H1 (cell line): ENCODE results near the gene PCDHB12. TPM values are rescaled to one million over a fixed set of nuclear protein-coding genes. Genes with fewer than 3 reads are reported as not detected.

Experiments
- CTCF ChIA-PET: fragments of 300-600 bp; sonication (Branson Sonifier 250); formaldehyde crosslinking; loops from one replicate; lab custom pipeline; 2021; ENCODE audit not compliant: partially characterized antibody; lab: Charles Lee
- POLR2A ChIA-PET: fragments of 300-600 bp; sonication (Branson Sonifier 250); formaldehyde crosslinking; loops from one replicate; lab custom pipeline; 2021; ENCODE audit warnings: inconsistent platforms; ENCODE audit not compliant: partially characterized antibody; lab: Charles Lee
- DNase-seq, 2 experiments: peaks; one replicate each; pipeline versions ENCODE4 v3.0.0 to v3.0.0-alpha.2; 2010 to 2022; ENCODE audit warnings: low spot score in 2 of 2, low read depth in 1 of 2, mixed read lengths in 1 of 2
- FAIRE-seq: peaks from 2 replicates; lab custom pipeline; 2011; peaks lifted over from hg19 to GRCh38; lab: Jason Lieb, UNC
- H2AFZ ChIP-seq: 2 replicates; pipeline ENCODE4 v1.8.1; 2012; ENCODE audit warnings: low read length, inconsistent platforms
- H2AK5ac ChIP-seq: 2 replicates; pipeline ENCODE4 v1.6.1; 2013; ENCODE audit warnings: low read depth, low read length
- H2BK120ac ChIP-seq: replicated peaks from 2 replicates; pipeline ENCODE3; 2013; ENCODE audit warnings: low read depth, low read length, inconsistent platforms
- H2BK12ac ChIP-seq: 2 replicates; pipeline ENCODE4 v1.6.1; 2013; ENCODE audit warnings: low read depth, low read length
- H2BK15ac ChIP-seq: 2 replicates; pipeline ENCODE4 v1.6.1; 2013; ENCODE audit warnings: low read length
- H2BK20ac ChIP-seq: 2 replicates; pipeline ENCODE4 v1.6.1; 2013; ENCODE audit warnings: low read length
- H2BK5ac ChIP-seq: 2 replicates; pipeline ENCODE4 v1.6.1; 2013; ENCODE audit warnings: low read depth, low read length
- H3K14ac ChIP-seq: 2 replicates; pipeline ENCODE4 v1.6.1; 2013; ENCODE audit warnings: inconsistent platforms; ENCODE audit not compliant: insufficient read length
- H3K18ac ChIP-seq: 2 replicates; pipeline ENCODE4 v1.6.1; 2013; ENCODE audit warnings: low read length; ENCODE audit errors: extremely low read depth
- H3K23ac ChIP-seq: 2 replicates; pipeline ENCODE4 v1.6.1; 2013; ENCODE audit warnings: inconsistent platforms; ENCODE audit not compliant: insufficient read length
- H3K23me2 ChIP-seq: 2 replicates; pipeline ENCODE4 v1.6.1; 2013; ENCODE audit warnings: low read depth, low read length
- H3K27ac ChIP-seq: 2 replicates; pipeline ENCODE4 v1.6.1; 2011; ENCODE audit warnings: low read depth, low read length, inconsistent platforms
- H3K27me3 ChIP-seq, 4 experiments: replicated peaks in 1 of 4; 1 replicate in 1 of 4; 2 replicates in 3 of 4; pipeline versions ENCODE4 v1.6.1 to v1.8.1; 2011 to 2013; ENCODE audit warnings: low read length in 3 of 4, mild to moderate bottlenecking in 3 of 4, inconsistent platforms in 2 of 4, mixed read lengths in 2 of 4, moderate library complexity in 1 of 4; ENCODE audit not compliant: control insufficient read depth in 3 of 4, insufficient read depth in 3 of 4; ENCODE audit errors: extremely low read depth in 1 of 4
- H3K36me3 ChIP-seq, 4 experiments: 2 replicates each; pipeline versions ENCODE4 v1.6.1 to v1.8.1; 2011 to 2013; ENCODE audit warnings: mild to moderate bottlenecking in 4 of 4, low read length in 3 of 4, moderate library complexity in 2 of 4, control low read depth in 1 of 4, inconsistent platforms in 1 of 4; ENCODE audit not compliant: insufficient read depth in 4 of 4, control insufficient read depth in 2 of 4
- H3K4ac ChIP-seq: replicated peaks from 2 replicates; pipeline ENCODE3; 2013; ENCODE audit warnings: low read length, low read depth, mixed read lengths, inconsistent platforms; ENCODE audit not compliant: insufficient read length
- H3K4me1 ChIP-seq, 4 experiments: replicated peaks in 1 of 4; 1 replicate in 1 of 4; 2 replicates in 3 of 4; pipeline versions ENCODE4 v1.6.1 to v1.8.1; 2011 to 2013; ENCODE audit warnings: low read length in 3 of 4, inconsistent platforms in 2 of 4, mixed read lengths in 1 of 4; ENCODE audit not compliant: insufficient read depth in 4 of 4, control insufficient read depth in 3 of 4
- H3K4me2 ChIP-seq, 2 experiments: 2 replicates each; pipeline versions ENCODE4 v1.6.1 to v1.8.1; 2011 to 2013; ENCODE audit warnings: low read depth in 2 of 2, low read length in 2 of 2, control low read depth in 1 of 2, inconsistent platforms in 1 of 2, mild to moderate bottlenecking in 1 of 2; ENCODE audit not compliant: insufficient read depth in 1 of 2
- H3K4me3 ChIP-seq, 4 experiments: fragments of 200-600, 300-600 bp in 1 of 4; sonication (generic), shearing (Covaris generic), sonication (Bioruptor Twin) in 1 of 4; 2 replicates each; pipeline versions ENCODE4 v1.5.1 to v1.8.1; 2011 to 2016; ENCODE audit warnings: low read length in 4 of 4, low read depth in 3 of 4, control low read depth in 2 of 4, inconsistent platforms in 2 of 4, mild to moderate bottlenecking in 2 of 4, mixed read lengths in 1 of 4, moderate library complexity in 1 of 4; ENCODE audit not compliant: insufficient read depth in 2 of 4; ENCODE audit errors: extremely low read depth in 1 of 4
- H3K56ac ChIP-seq: replicated peaks from 2 replicates; pipeline ENCODE3; 2013; ENCODE audit warnings: low read depth, mild to moderate bottlenecking, mixed read lengths, low read length, inconsistent platforms; ENCODE audit not compliant: insufficient read length
- H3K79me1 ChIP-seq: 2 replicates; pipeline ENCODE4 v1.6.1; 2013; ENCODE audit warnings: low read depth, low read length, control low read depth
- H3K79me2 ChIP-seq, 2 experiments: 2 replicates each; pipeline versions ENCODE4 v1.6.1 to v1.8.1; 2012 to 2013; ENCODE audit warnings: low read length in 2 of 2, mild to moderate bottlenecking in 2 of 2, inconsistent platforms in 1 of 2; ENCODE audit not compliant: insufficient read depth in 2 of 2, control insufficient read depth in 1 of 2
- H3K9ac ChIP-seq, 4 experiments: replicated peaks in 1 of 4; 1 replicate in 1 of 4; 2 replicates in 3 of 4; pipeline versions ENCODE4 v1.6.1 to v1.8.1; 2011 to 2013; ENCODE audit warnings: low read depth in 3 of 4, low read length in 3 of 4, control low read depth in 2 of 4, mild to moderate bottlenecking in 2 of 4, moderate library complexity in 2 of 4, inconsistent platforms in 1 of 4; ENCODE audit errors: extremely low read depth in 1 of 4
- H3K9me3 ChIP-seq, 2 experiments: 2 replicates each; pipeline versions ENCODE4 v1.6.1 to v1.8.1; 2012 to 2013; ENCODE audit warnings: mild to moderate bottlenecking in 2 of 2, moderate library complexity in 2 of 2, control low read depth in 1 of 2, inconsistent platforms in 1 of 2, low read depth in 1 of 2, low read length in 1 of 2, mixed read lengths in 1 of 2; ENCODE audit not compliant: insufficient read depth in 2 of 2
- H4K20me1 ChIP-seq, 2 experiments: replicated peaks in 1 of 2; 2 replicates each; pipeline versions ENCODE3 to v1.8.1; 2011 to 2013; ENCODE audit warnings: inconsistent platforms in 2 of 2, low read length in 2 of 2, mild to moderate bottlenecking in 1 of 2; ENCODE audit not compliant: insufficient read depth in 2 of 2, control insufficient read depth in 1 of 2
- H4K5ac ChIP-seq: 2 replicates; pipeline ENCODE4 v1.6.1; 2013; ENCODE audit warnings: low read length, low read depth, mixed read lengths, inconsistent platforms; ENCODE audit not compliant: insufficient read length
- H4K8ac ChIP-seq: 2 replicates; pipeline ENCODE4 v1.8.0; 2013; ENCODE audit warnings: mild to moderate bottlenecking, moderate library complexity, low read length, inconsistent platforms; ENCODE audit not compliant: insufficient read depth; ENCODE audit errors: extremely low read depth
- H4K91ac ChIP-seq: replicated peaks from 2 replicates; pipeline ENCODE3; 2013; ENCODE audit warnings: low read length, mixed read lengths, inconsistent platforms; ENCODE audit not compliant: insufficient read length
- CEBPB ChIP-seq: IDR thresholded peaks from 2 replicates; pipeline ENCODE4 v1.6.1; 2012; ENCODE audit warnings: low read depth, low read length
- POLR2A ChIP-seq, 2 experiments: IDR thresholded peaks; 1 replicate in 1 of 2; 2 replicates in 1 of 2; pipeline ENCODE4 v1.6.1; 2011; ENCODE audit warnings: low read depth in 2 of 2, low read length in 2 of 2, mild to moderate bottlenecking in 2 of 2; ENCODE audit errors: control extremely low read depth in 1 of 2
- RAD21 ChIP-seq, 2 experiments: IDR thresholded peaks in 1 of 2; conservative IDR thresholded peaks in 1 of 2; 2 replicates each; pipeline ENCODE4 v1.6.1; 2011; ENCODE audit warnings: low read depth in 2 of 2, low read length in 2 of 2, improper control_type of control experiment in 1 of 2, inconsistent platforms in 1 of 2, mild to moderate bottlenecking in 1 of 2, moderate library complexity in 1 of 2
- SP1 ChIP-seq: IDR thresholded peaks from 2 replicates; pipeline ENCODE4 v1.6.1; 2011; ENCODE audit warnings: low read depth, low read length
- TAF1 ChIP-seq: IDR thresholded peaks from 2 replicates; pipeline ENCODE4 v1.6.1; 2011; ENCODE audit warnings: mild to moderate bottlenecking, low read depth, low read length
- TBP ChIP-seq: IDR thresholded peaks from 2 replicates; pipeline ENCODE4 v1.6.1; 2011; ENCODE audit warnings: low read depth, low read length, improper control_type of control experiment
- WGBS, 2 experiments: shearing (Covaris generic) in 1 of 2; methylation state at CpG; one replicate each; pipeline versions ENCODE4 v1.1.6 to v1.1.7; 2013 to 2015; ENCODE audit warnings: low lambda C conversion rate in 2 of 2, mixed read lengths in 2 of 2, inconsistent platforms in 1 of 2, low coverage in 1 of 2, missing lambda C conversion rate in 1 of 2; ENCODE audit not compliant: insufficient replicate concordance in 2 of 2, insufficient coverage in 1 of 2, insufficient read length in 1 of 2; ENCODE audit errors: extremely low coverage in 1 of 2, missing lambda C conversion rate in 1 of 2; 5-methylcytosine and 5-hydroxymethylcytosine counted together
- polyA plus RNA-seq, 7 experiments: library from polyadenylated mRNA; depleted of rRNA in 3 of 7; stranded (reverse) in 5 of 7; unstranded in 2 of 7; fragments of >200 nt in 5 of 7; fragments of 200-250 nt in 2 of 7; gene quantifications; 1 replicate in 5 of 7; 2 replicates in 1 of 7; 4 replicates in 1 of 7; pipeline versions ENCODE4 v1.2.1 to v1.2.3, GENCODE V29; 2011 to 2013; ENCODE audit warnings: missing spikeins in 2 of 7, mixed read lengths in 2 of 7
- total RNA-seq: library from RNA; stranded (reverse); fragmentation: NEBNext Ultra II Directional; extraction: Animal tissue kit (Norgen Biotek cat#: 25700); gene quantifications from 2 replicates; pipeline ENCODE4 v1.2.1, GENCODE V29; 2021
- TF ChIP-seq, protein P1 (sequence below): IDR thresholded peaks from 2 replicates; pipeline ENCODE4 v1.6.1; 2011; ENCODE audit warnings: low read length, improper control_type of control experiment
- TF ChIP-seq, protein P2 (sequence below), 3 experiments: IDR thresholded peaks; 1 replicate in 2 of 3; 2 replicates in 1 of 3; pipeline versions ENCODE4 v1.5.1 to v1.6.1; 2011; ENCODE audit warnings: low read length in 3 of 3, mild to moderate bottlenecking in 3 of 3, inconsistent platforms in 2 of 3, low read depth in 1 of 3, moderate library complexity in 1 of 3; ENCODE audit not compliant: insufficient read depth in 1 of 3; ENCODE audit errors: control extremely low read depth in 1 of 3

PCDHB12 gene
- total and polyA plus RNA-seq, 2 of the 8 experiments (the other 6 are each of a cell fraction or from before 2014, with no cell fraction given), result 1.1 to 2.0 TPM

DNA sequence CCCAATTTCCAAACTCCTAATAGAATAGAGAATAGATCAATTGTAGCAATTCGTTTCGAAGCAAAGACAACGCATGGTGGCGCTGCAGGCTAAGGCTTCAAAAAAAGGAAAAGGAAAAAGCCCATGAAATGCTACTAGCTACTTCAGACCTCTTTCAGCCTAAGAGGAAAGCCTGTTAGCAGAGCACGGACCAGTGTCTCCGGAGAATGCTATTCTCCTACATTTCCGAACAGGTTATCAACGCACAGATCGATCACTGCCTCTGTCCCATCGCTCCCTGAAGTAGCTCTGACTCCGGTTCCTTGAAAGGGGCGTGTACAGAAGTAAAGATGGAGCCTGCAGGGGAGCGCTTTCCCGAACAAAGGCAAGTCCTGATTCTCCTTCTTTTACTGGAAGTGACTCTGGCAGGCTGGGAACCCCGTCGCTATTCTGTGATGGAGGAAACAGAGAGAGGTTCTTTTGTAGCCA is 36.8 kb downstream of the PCDHB12 start, which contains the start of gene PCDHB15:
Gene PCDHB15, plus strand, starts transcription at position 146 of the 468 bp plus-strand sequence. Its CDS starts 184 bp downstream, at position 330.
- FAIRE-seq, result peak; percentile 97
- Histone ChIP-seq H2BK120ac (no peak within 1 kb of the TSS), H2BK5ac (0 out of 2 replicates have a peak within 1 kb of the TSS, but pooled peaks have one; percentile 36), H3K14ac (no peak within 1 kb of the TSS), H2BK12ac (no peak within 1 kb of the TSS; the same call in 1 of the 2 replicates), H3K27me3 (no peaks in the 10 kb centered on the region), H3K4me2 (peak within 1 kb of the TSS; percentile 59 to 60), H3K27ac (no peak within 1 kb of the TSS), H3K79me1 (no peaks in the 10 kb centered on the region), H3K56ac (no peak within 1 kb of the TSS), H4K91ac (no peak within 1 kb of the TSS), H2AK5ac (no peak within 1 kb of the TSS), H2AFZ (0 out of 2 replicates have a peak within 1 kb of the TSS, but pooled peaks have one; percentile 74), H3K4me3 (peak within 1 kb of the TSS; percentile 19 to 69 (median 44); a peak in 7 of 8 replicates), H3K18ac (peak within 1 kb of the TSS; percentile 64; the same call in 1 of the 2 replicates), H4K5ac (no peak within 1 kb of the TSS), H3K9ac (peak within 1 kb of the TSS in 3 of 4 experiments; percentile 51 to 92 (median 59); a peak in 6 of 7 replicates), H3K79me2 (no peaks in the 10 kb centered on the region), H3K23ac (no peak within 1 kb of the TSS), H3K23me2 (no peaks in the 10 kb centered on the region), H2BK20ac (no peak within 1 kb of the TSS), H4K20me1 (no peaks in the 10 kb centered on the region), H3K9me3 (peaks cover 21 to 50% of the 10 kb centered on the region in 2 experiments), H4K8ac (no peak within 1 kb of the TSS), H2BK15ac (no peak within 1 kb of the TSS), H3K4me1 (peaks cover 0 to 3% (median 0%) of the 10 kb centered on the region in 4 experiments; a peak in 1 of 7 replicates), H3K4ac (no peak within 1 kb of the TSS), H3K36me3 (peaks cover 0 to 16% (median 4%) of the 10 kb centered on the region in 4 experiments; a peak in 3 of 8 replicates)
- CTCF ChIA-PET, result interaction anchor here (0.6 to 5.2 kb wide), 65 partner anchors 11 to 321 kb away, joined by 3 to 81 read pairs (median 8); partner anchors contain the start of genes PCDHB10, PCDHB11, PCDHB12 and PCDHB13
- POLR2A ChIA-PET, result interaction anchor here (0.7 to 2.0 kb wide), 9 partner anchors 11 to 319 kb away, joined by 3 to 9 read pairs (median 5); partner anchors contain the start of genes PCDHB14, PCDHGB1 and TAF7
- WGBS, 2 experiments, result 40% methylated on average over 16 of the region's 16 CpGs; no CpG with 5 or more reads in 1 of the 2 experiments
- DNase-seq, result peak in 1 of 2 experiments; percentile 83
- TF ChIP-seq TBP, result peak; percentile 39; the same call in 1 of the 2 replicates
- TF ChIP-seq POLR2A (IDR thresholded peaks at IDR 0.05; ENCODE audit: control extremely low read depth in 1 of 2, low read depth in 2 of 2, low read length in 2 of 2), result peak in 1 of 2 experiments; percentile 55; a peak in 1 of 3 replicates
- peak; percentile 60 for TF ChIP-seq TAF1
- TF ChIP-seq, protein P1, sequence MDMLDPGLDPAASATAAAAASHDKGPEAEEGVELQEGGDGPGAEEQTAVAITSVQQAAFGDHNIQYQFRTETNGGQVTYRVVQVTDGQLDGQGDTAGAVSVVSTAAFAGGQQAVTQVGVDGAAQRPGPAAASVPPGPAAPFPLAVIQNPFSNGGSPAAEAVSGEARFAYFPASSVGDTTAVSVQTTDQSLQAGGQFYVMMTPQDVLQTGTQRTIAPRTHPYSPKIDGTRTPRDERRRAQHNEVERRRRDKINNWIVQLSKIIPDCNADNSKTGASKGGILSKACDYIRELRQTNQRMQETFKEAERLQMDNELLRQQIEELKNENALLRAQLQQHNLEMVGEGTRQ, result no peak
- peak; percentile 43; the same call in 1 of the 2 replicates for TF ChIP-seq CEBPB
- TF ChIP-seq SP1, result no peak
- peak; percentile 78 to 80 for TF ChIP-seq RAD21 (IDR thresholded peaks at IDR 0.05 in 1 of 2, conservative IDR thresholded peaks at IDR 0.05 in 1 of 2; ENCODE audit: low read depth in 2 of 2, low read length in 2 of 2)
- TF ChIP-seq, protein P2, sequence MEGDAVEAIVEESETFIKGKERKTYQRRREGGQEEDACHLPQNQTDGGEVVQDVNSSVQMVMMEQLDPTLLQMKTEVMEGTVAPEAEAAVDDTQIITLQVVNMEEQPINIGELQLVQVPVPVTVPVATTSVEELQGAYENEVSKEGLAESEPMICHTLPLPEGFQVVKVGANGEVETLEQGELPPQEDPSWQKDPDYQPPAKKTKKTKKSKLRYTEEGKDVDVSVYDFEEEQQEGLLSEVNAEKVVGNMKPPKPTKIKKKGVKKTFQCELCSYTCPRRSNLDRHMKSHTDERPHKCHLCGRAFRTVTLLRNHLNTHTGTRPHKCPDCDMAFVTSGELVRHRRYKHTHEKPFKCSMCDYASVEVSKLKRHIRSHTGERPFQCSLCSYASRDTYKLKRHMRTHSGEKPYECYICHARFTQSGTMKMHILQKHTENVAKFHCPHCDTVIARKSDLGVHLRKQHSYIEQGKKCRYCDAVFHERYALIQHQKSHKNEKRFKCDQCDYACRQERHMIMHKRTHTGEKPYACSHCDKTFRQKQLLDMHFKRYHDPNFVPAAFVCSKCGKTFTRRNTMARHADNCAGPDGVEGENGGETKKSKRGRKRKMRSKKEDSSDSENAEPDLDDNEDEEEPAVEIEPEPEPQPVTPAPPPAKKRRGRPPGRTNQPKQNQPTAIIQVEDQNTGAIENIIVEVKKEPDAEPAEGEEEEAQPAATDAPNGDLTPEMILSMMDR (IDR thresholded peaks at IDR 0.05; ENCODE audit: control extremely low read depth in 1 of 3, insufficient read depth in 1 of 3, low read depth in 1 of 3, low read length in 3 of 3), result peak in 2 of 3 experiments; percentile 61 to 64; a peak in 3 of 4 replicates
